Measurements from ENCODE around the gene NCAM2. TPM values are rescaled to one million over a fixed set of nuclear protein-coding genes. Genes with fewer than 3 reads are reported as not detected.
A peak's percentile ranks its signal among the peaks of the same experiment; 100 is the strongest.

NCAM2 gene
- total and polyA plus RNA-seq, 2 donors (not counting 1 experiment from before 2014, with no cell fraction given) = 0.13 TPM; not detected in 1

- 86% methylated on average over 8 of the region's 11 CpGs for WGBS (ENCODE audit: insufficient coverage)
- DNase-seq (no peak), ATAC-seq (ENCODE audit: low read depth) (no peak)
- Histone ChIP-seq H3K9me3 (ENCODE audit: control extremely low read depth in 1 of 3, control insufficient read depth in 2 of 3, insufficient read depth in 1 of 3, low read length in 2 of 3) (no peaks in the 10 kb centered on the region), H4K20me1 (ENCODE audit: control insufficient read depth, insufficient read depth, low read length, poor library complexity, severe bottlenecking) (no peaks in the 10 kb centered on the region), H3K4me3 (ENCODE audit: control extremely low read depth in 1 of 5, extremely low read depth in 1 of 5, insufficient read depth in 1 of 5, low read depth in 2 of 5, low read length in 4 of 5) (no peak overlapping the region), H3K4me2 (replicated peaks; ENCODE audit: low read depth, low read length, poor library complexity, severe bottlenecking) (no peak overlapping the region), H3K9ac (ENCODE audit: low read length) (no peak overlapping the region), H3K27ac (ENCODE audit: low read length in 2 of 2) (no peak overlapping the region), H3K27me3 (replicated peaks in 1 of 4; ENCODE audit: control extremely low read depth in 1 of 4, control insufficient read depth in 3 of 4, insufficient read depth in 4 of 4, low read length in 3 of 4) (no peaks in the 10 kb centered on the region), H2AFZ (ENCODE audit: insufficient read depth, low read depth, low read length, poor library complexity, severe bottlenecking) (no peak overlapping the region), H3K4me1 (ENCODE audit: control insufficient read depth in 2 of 2, insufficient read depth in 2 of 2, low read length in 2 of 2) (peaks cover 0 to 3% of the 10 kb centered on the region in 2 donors), H3K36me3 (replicated peaks in 1 of 2; ENCODE audit: control extremely low read depth in 1 of 2, control insufficient read depth in 1 of 2, extremely low read depth in 1 of 2, insufficient read depth in 2 of 2, low read length in 1 of 2) (no peaks in the 10 kb centered on the region), H3K79me2 (ENCODE audit: control insufficient read depth, insufficient read depth, low read length) (no peaks in the 10 kb centered on the region)
- Mint-ChIP-seq H3K9me3 (ENCODE audit: insufficient read depth) (no peaks in the 10 kb centered on the region), H3K4me1 (peaks cover 7% of the 10 kb centered on the region), H3K4me3 (no peak overlapping the region), H3K27ac (no peak overlapping the region), H3K27me3 (no peaks in the 10 kb centered on the region)
- ChIA-PET POLR2A (no interaction called here), CTCF (no interaction called here)
- TF ChIP-seq CTCF (IDR thresholded peaks at IDR 0.05) = no peak
- TF ChIP-seq EZH2 (IDR thresholded peaks at IDR 0.05; ENCODE audit: borderline replicate concordance, insufficient read depth, low read depth, low read length, poor library complexity, severe bottlenecking) = no peak
- intact Hi-C loops (cut with micrococcal nuclease) = no loop called here
These were observed 198.6 kb downstream of the NCAM2 start for GRCh38 chr21:21196848-21197247.

GRCh38 chr21:21199342-21200102 lies 201.3 kb downstream of the NCAM2 start:
- DNase-seq (no peak), ATAC-seq (ENCODE audit: low read depth) (no peak)
- H3K27ac ChIP-seq (ENCODE audit: low read length in 2 of 2) = no peak overlapping the region
- no peak for TF ChIP-seq CTCF (IDR thresholded peaks at IDR 0.05)
- no peak for TF ChIP-seq EZH2 (IDR thresholded peaks at IDR 0.05; ENCODE audit: borderline replicate concordance, insufficient read depth, low read depth, low read length, poor library complexity, severe bottlenecking)
- Mint-ChIP-seq H3K27ac (no peak overlapping the region), H3K27me3 (no peaks in the 10 kb centered on the region), H3K4me1 (peaks cover 7% of the 10 kb centered on the region), H3K9me3 (ENCODE audit: insufficient read depth) (no peaks in the 10 kb centered on the region), H3K4me3 (no peak overlapping the region)
- no peaks in the 10 kb centered on the region for H4K20me1 ChIP-seq (ENCODE audit: control insufficient read depth, insufficient read depth, low read length, poor library complexity, severe bottlenecking)
- 83% methylated on average over 1 of the region's 7 CpGs for WGBS (ENCODE audit: insufficient coverage)
- H3K4me3 ChIP-seq (ENCODE audit: control extremely low read depth in 1 of 5, extremely low read depth in 1 of 5, insufficient read depth in 1 of 5, low read depth in 2 of 5, low read length in 4 of 5) = no peak overlapping the region
- H3K4me2 ChIP-seq (replicated peaks; ENCODE audit: low read depth, low read length, poor library complexity, severe bottlenecking) = no peak overlapping the region
- H3K27me3 ChIP-seq (replicated peaks in 1 of 4; ENCODE audit: control extremely low read depth in 1 of 4, control insufficient read depth in 3 of 4, insufficient read depth in 4 of 4, low read length in 3 of 4) = no peaks in the 10 kb centered on the region
- no peaks in the 10 kb centered on the region for H3K9me3 ChIP-seq (ENCODE audit: control extremely low read depth in 1 of 3, control insufficient read depth in 2 of 3, insufficient read depth in 1 of 3, low read length in 2 of 3)
- no peak overlapping the region for H3K9ac ChIP-seq (ENCODE audit: low read length)
- ChIA-PET POLR2A (no interaction called here), CTCF (no interaction called here)
- no peaks in the 10 kb centered on the region for H3K79me2 ChIP-seq (ENCODE audit: control insufficient read depth, insufficient read depth, low read length)
- intact Hi-C loops (cut with micrococcal nuclease) = no loop called here
- peak overlapping the region; percentile 17 for H2AFZ ChIP-seq (ENCODE audit: insufficient read depth, low read depth, low read length, poor library complexity, severe bottlenecking)
- peaks cover 0 to 3% of the 10 kb centered on the region in 2 donors for H3K4me1 ChIP-seq (ENCODE audit: control insufficient read depth in 2 of 2, insufficient read depth in 2 of 2, low read length in 2 of 2)
- H3K36me3 ChIP-seq (replicated peaks in 1 of 2; ENCODE audit: control extremely low read depth in 1 of 2, control insufficient read depth in 1 of 2, extremely low read depth in 1 of 2, insufficient read depth in 2 of 2, low read length in 1 of 2) = no peaks in the 10 kb centered on the region
